Measurements from ENCODE around the gene CEP164. TPM values are rescaled to one million over a fixed set of nuclear protein-coding genes. Genes with fewer than 3 reads are reported as not detected.

CEP164 gene
- total RNA-seq, 1 donor from 2014 or later, result 11.7 TPM

DNA sequence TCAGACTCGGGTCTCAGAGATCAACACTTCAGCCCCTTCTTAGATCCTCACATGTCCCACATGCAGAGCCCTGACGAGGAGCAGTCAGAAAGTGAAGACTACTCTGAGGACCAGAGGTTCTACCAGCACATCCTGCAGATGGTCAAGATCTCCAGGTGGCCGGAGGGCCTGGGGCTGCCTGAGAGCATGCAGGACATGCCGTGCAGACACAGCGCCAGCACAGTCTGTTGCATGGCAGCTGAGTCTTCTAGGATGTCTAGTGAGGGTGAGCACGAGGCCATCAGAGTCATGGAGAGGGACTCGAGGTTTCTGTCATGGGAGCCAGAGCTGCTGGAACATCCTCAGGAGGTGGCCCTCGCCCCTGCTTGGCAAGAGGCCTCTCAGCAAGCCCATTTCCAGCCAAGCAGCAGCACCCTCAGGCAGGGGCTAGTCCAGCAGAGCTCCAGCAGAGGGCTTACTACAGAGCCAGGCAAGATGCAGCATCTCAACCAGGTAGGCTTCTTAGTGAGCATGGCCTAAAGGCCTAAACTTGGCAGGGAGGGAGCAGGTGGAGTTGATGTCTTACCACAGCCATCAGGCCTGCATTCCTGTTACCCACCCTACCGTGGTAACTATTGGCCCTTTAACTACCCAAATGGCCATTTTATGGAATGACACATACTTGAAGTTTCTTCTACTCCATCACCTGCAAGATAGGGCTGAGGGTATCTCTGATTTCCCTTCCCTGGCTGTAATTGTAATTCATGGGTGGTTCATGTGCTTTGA, 28.7 kb downstream of the CEP164 start:
- DNase-seq (ENCODE audit: low spot score), result no peak
- ATAC-seq, result no peak

GRCh38 chr11:117361432-117361831, 33.8 kb downstream of the CEP164 start:
- no peak for ATAC-seq

DNA sequence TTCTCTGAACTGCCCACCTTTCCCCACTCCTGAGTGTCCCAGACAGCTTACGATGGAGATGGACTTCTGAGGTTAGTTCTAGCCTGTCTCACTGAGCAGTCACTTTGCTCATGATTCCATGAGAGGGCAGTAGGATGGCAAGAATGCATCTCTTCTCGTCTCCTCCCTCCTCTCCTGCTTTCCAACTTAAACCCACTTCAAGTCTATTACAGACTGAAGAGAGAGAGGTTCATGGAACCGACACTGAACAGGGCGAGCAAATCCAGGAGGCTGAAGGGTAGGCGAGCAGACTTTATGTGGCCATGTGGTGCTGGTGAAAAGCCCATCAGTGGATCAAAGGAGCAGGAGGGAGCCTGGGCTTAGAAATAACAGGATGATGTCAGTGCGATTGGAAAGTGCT, 38.6 kb downstream of the CEP164 start:
- DNase-seq (ENCODE audit: low spot score), result no peak
- ATAC-seq, result no peak

More at GRCh38 chr11:117361432-117361831, 33.8 kb downstream of the CEP164 start:
- DNase-seq (ENCODE audit: low spot score), result no peak

- no peak for DNase-seq (ENCODE audit: low spot score)
Measured at GRCh38 chr11:117366875-117367274, 39.2 kb downstream of the CEP164 start.

GRCh38 chr11:117369534-117369933, 41.9 kb downstream of the CEP164 start:
- DNase-seq (ENCODE audit: low spot score) (no peak), ATAC-seq (no peak)

More at GRCh38 chr11:117366875-117367274, 39.2 kb downstream of the CEP164 start:
- no peak for ATAC-seq

DNA sequence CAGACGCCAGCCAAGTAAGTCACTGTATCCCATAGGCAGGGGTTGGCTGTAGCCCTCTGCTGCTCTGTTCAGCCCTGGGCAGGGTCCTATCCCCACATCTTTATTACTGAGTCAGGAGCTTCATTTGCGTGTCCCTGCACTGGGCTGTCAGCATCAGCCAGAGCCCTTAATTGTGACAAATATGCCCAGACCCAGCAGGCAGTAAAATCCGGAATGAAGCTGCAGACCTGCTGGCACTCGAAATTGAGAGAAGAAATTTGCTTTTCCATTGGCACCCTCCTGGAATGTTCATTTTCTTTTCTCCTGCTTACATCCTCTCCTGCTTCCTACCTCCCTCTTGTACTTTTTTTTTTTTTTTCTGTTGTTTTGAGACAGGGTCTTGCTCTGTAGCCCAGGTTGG, 43.8 kb downstream of the CEP164 start:
- ATAC-seq (no peak), DNase-seq (ENCODE audit: low spot score) (no peak)

GRCh38 chr11:117374316-117375055, 46.8 kb downstream of the CEP164 start:
- DNase-seq (ENCODE audit: low spot score) (no peak), ATAC-seq (no peak)

DNA sequence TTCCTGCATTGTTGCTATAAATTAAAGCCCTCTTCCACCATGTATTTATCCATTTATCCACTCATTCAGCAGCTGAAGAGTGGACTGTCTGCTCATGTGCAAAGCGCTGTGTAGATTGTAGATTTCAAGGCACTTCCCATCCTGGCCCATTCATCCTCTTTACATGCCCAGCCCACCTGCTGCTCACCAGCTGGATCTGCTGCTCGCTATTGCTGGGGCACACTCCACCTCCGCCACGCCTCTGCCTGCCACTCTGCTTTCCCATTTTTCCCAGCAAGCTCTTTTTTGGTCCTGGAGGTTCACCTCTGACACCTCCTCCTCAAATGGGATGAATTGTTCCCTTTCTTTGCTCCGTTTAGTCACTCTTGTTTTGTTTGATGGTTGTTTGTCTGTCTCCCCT, 48.3 kb downstream of the CEP164 start:
- no peak for DNase-seq (ENCODE audit: low spot score)
- ATAC-seq, result no peak

- DNase-seq (ENCODE audit: low spot score) (no peak), ATAC-seq (no peak)
Measured at GRCh38 chr11:117376517-117376916, 48.9 kb downstream of the CEP164 start.

DNA sequence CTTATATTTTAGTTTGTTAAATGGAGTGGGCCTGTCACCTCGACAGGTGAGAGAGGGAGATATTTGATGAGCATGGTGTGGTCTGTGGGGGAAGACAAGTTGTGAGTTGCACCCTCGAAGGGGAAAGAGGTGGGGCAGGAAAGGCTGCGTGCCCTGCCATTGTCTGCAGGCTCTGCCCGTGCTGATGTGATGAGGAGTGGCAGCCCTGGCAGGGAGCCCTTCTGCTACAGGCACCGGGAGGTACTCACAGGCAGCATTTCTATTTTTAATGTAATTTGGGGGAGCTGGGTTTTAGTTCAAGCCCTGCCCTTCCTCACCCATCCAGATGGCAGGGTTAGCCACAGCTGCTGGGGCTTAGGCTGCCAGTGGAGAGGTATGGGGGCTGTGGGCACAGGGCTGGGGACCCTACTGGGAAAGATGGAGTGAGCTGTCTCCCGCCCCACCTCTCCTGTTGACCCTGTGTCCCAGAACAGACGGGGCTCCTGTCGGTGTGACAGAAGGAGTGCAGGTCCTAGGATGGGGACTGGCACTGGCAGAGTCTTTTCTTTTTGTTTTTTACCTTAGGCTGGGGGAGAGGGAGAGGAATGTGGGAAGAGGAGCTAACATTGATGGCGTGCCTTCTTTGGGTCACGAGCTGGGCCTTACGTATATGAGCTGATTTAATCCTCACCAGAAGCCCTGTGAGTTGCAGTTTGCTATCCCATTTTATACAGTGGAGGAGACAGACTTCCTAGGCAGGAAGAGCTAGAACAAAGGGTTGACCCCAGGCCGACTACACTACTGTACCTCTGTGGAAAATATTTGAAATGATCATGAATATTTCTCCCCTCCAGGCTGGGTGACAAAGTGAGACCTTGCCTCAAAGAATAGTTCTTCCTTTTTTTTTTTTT, 51.6 kb downstream of the CEP164 start:
- ATAC-seq, result peak; percentile 26
- DNase-seq (ENCODE audit: low spot score), result no peak

GRCh38 chr11:117380676-117381075, 53.0 kb downstream of the CEP164 start:
- no peak for DNase-seq (ENCODE audit: low spot score)
- no peak for ATAC-seq

DNA sequence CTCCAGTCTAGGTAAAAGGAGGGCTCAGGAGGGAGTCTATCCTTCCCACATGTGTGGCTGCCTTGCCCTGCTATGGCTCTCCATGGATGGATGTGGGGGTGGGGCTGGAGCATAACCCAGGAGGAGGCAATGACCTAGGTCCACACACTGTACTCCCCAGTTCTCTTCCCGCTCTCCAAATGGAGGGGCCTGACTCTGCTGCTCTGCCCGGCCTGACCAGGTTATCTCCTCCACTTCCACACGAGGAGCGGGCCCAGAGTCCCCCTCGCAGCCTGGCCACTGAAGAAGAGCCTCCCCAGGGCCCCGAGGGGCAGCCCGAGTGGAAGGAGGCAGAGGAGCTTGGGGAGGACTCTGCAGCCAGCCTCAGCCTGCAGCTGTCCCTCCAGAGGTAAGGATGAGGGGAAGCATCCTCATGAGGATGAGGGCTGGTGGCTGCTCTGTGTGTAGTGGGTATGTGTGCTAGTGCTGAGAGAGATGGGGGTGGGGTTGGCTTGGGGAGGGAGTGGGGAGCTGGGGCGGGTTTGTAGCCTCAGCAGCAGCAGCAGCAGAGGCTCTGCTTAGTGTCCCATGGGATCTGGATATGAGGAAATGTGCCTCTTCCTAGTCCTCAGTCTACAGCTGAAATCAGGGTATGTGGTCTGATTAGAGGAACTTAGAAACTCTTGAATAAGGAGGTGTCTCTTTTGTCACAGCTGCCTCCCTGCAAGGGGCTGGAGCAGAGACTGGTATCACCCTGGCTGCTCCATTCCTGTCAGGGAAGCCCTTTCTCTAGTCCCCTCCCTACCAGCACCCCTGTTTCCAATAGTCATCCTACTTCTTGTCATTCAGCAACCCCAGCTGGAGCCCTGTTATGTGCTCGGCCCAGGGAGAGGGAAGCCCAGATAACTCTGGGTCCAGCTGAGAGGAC, 54.1 kb downstream of the CEP164 start:
- ATAC-seq (no peak), DNase-seq (ENCODE audit: low spot score) (no peak)

GRCh38 chr11:117382746-117383145, 55.1 kb downstream of the CEP164 start:
- DNase-seq (ENCODE audit: low spot score) (no peak), ATAC-seq (no peak)

DNA sequence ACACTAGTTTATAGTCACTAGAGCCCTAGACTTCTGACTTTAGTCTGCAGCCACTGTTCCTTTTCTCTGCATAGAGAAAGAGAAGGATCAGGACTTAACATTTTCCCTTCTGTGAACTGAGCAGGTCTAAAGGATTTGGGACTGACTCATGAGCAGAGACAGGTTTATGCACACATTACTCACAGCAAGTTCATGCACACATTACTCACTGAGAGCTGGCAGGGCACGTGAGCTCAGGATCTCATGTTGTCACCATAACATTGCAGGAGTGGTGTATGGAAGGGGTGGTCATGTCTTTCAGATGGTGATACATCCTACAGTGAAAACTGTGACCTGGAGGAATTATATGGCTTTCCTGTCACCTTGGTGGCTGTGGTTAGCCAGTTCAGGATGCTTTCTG, 56.4 kb downstream of the CEP164 start:
- DNase-seq (ENCODE audit: low spot score) (no peak), ATAC-seq (no peak)

DNA sequence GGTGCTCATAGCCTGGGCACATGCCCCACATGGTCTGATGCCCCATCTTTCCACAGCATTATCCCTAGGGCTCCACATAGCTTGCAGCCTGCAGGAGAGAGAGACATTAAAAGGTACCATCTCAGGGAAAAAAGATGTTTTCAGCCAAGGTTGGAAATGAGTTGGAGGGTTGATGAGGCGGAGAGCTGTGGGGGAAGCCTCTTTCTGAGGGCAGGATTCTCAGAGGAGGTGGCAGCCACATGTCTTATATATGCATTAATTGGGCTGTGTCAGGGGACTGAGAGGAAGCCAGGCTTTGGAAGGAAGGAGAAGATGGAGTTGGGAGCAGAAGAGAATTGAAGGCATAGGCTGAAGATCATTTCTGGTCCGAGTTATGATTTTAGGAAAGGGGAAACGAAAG, 57.8 kb downstream of the CEP164 start:
- no peak for ATAC-seq
- no peak for DNase-seq (ENCODE audit: low spot score)

DNA sequence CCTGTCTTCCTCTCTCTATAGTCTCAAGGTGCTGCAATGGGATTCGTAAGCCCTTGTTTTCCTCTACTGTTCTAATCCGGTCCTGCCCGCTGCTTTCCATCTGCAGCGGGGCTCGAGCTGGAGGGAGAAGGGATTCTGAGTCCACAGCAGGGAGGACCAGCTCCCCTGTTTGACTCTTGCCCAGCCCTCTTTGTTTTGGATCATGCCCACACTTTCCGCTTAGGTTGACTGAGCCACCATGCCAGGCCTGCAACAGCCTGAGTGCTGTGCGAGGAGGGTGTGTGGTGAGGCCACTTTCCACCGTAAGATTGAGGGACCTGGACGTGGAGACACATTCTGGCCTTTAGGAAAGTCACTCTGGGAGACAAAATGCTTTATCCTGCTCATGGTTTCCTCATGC, 58.3 kb downstream of the CEP164 start:
- ATAC-seq, result no peak
- no peak for DNase-seq (ENCODE audit: low spot score)

DNA sequence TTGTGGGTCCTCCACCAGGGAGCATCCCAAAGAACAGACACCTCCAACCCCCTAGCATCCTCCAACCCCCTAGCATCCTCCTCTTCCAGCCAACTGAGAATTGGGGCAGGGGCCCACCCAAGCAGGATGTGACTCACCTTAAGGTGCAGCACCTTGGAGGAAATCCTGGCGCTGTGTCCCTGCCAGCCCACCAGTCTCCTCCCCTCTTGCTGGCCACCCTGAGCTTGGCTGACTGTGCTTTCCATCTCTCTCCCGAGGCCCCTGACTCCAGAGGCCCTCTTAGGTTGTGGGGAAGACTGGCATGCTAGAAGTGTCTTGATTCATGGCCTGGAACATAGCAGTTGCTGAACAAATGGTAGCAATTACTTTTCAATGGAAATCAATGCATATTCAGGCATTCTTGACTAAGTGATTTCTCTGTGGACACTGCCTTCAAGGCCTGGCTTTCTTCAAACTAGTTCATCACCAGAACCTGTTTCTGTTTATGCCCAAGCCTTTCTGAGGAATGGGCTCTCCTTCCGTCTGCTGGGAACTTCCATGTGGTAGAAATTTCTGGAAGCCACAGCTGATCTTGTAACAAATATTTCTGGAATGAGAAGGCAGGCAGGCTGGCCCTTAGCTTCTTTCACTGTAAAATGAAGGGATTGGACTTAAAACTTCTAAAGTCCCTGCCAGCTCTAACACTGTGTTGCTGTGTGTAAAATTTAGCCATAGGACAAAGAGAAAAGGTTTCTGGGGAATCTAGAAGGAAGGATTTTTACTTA, 60.5 kb downstream of the CEP164 start:
- DNase-seq (ENCODE audit: low spot score) (no peak), ATAC-seq (no peak)

DNA sequence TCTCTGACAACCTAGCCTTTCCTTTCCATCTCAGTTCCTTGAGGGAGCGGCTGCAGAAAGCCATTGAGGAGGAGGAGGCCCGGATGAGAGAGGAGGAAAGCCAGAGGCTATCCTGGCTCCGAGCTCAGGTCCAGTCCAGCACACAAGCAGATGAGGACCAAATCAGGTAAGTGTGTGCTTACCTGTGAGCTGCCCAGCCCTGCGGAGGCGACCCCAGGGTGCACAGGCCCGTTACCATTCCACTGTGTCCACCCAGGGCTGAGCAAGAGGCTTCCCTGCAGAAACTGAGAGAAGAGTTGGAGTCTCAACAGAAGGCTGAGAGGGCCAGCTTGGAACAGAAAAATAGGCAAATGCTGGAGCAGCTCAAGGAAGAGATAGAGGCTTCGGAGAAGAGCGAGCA, 63.1 kb downstream of the CEP164 start:
- ATAC-seq (no peak), DNase-seq (ENCODE audit: low spot score) (no peak)

GRCh38 chr11:117391181-117391580, 63.5 kb downstream of the CEP164 start:
- ATAC-seq (no peak), DNase-seq (ENCODE audit: low spot score) (no peak)

Measured in left lobe of liver (tissue), 2 donors.